ACC112 (cell line): ENCODE data around the gene UGT2B28.
"Not testable (repeated sequence)": the region's sequence is repeated elsewhere in the genome, so short reads cannot be mapped to it uniquely, and the experiment has no call there.

Experiments used
- H2AFZ ChIP-seq: fragments of 200-600 bp; sonication (generic); one replicate; pipeline ENCODE4 v1.6.0; 2017; ENCODE audit warnings: antibody characterized with exemption, low read length; ENCODE audit not compliant: unreplicated experiment
- H3K27ac ChIP-seq: fragments of 200-600 bp; sonication (generic); 2 replicates; pipeline ENCODE4 v1.5.1; 2014; ENCODE audit warnings: low read depth, mild to moderate bottlenecking, antibody characterized with exemption, low read length, moderate library complexity
- H3K27me3 ChIP-seq: fragments of 200-600 bp; sonication (generic); 2 replicates; pipeline ENCODE4 v1.6.1; 2014; ENCODE audit warnings: mild to moderate bottlenecking, antibody characterized with exemption, low read length, moderate library complexity, mixed read lengths; ENCODE audit not compliant: insufficient read depth
- H3K36me3 ChIP-seq: fragments of 200-600 bp; sonication (generic); 2 replicates; pipeline ENCODE4 v1.6.1; 2016; ENCODE audit warnings: mild to moderate bottlenecking, antibody characterized with exemption, low read length, moderate library complexity, mixed read lengths; ENCODE audit not compliant: insufficient read depth
- H3K4me1 ChIP-seq: fragments of 200-600 bp; sonication (generic); one replicate; pipeline ENCODE4 v1.6.1; 2016; ENCODE audit warnings: low read length, mixed read lengths; ENCODE audit not compliant: insufficient read depth, unreplicated experiment, control insufficient read depth
- H3K4me3 ChIP-seq: fragments of 200-600 bp; sonication (generic); 2 replicates; pipeline ENCODE4 v1.5.1; 2014; ENCODE audit warnings: mild to moderate bottlenecking, low read depth, low read length
- H3K79me2 ChIP-seq: fragments of 200-600 bp; sonication (generic); one replicate; pipeline ENCODE4 v1.6.0; 2016; ENCODE audit warnings: low read length; ENCODE audit not compliant: control insufficient read depth, unreplicated experiment, insufficient read depth

The UGT2B28 gene

GRCh38 chr4:69280081-69280480 is at the start of gene UGT2B28:
Gene UGT2B28 (plus strand): TSS chr4:69280475. CDS start chr4:69280501, 26 bp downstream.
- H3K27ac ChIP-seq, H3K79me2 ChIP-seq, H2AFZ ChIP-seq, H3K36me3 ChIP-seq, H3K4me1 ChIP-seq, H3K27me3 ChIP-seq, H3K4me3 ChIP-seq: not testable (repeated sequence)

- Histone ChIP-seq H3K36me3 (no peaks in the 10 kb centered on the region), H3K4me3 (no peak overlapping the region), H3K79me2 (no peaks in the 10 kb centered on the region)
Observed at GRCh38 chr4:69239092-69239491, 41.2 kb upstream of the UGT2B28 start.

GRCh38 chr4:69239557-69240168 is 40.6 kb upstream of the UGT2B28 start:
- Histone ChIP-seq H3K4me1 (no peaks in the 10 kb centered on the region), H3K4me3 (no peak overlapping the region), H3K36me3 (no peaks in the 10 kb centered on the region), H3K27ac (no peak overlapping the region), H2AFZ (no peak overlapping the region), H3K27me3 (no peaks in the 10 kb centered on the region), H3K79me2 (no peaks in the 10 kb centered on the region)

More at GRCh38 chr4:69239092-69239491, 41.2 kb upstream of the UGT2B28 start:
- Histone ChIP-seq H3K4me1 (no peaks in the 10 kb centered on the region), H3K27ac (no peak overlapping the region), H2AFZ (no peak overlapping the region), H3K27me3 (no peaks in the 10 kb centered on the region)

GRCh38 chr4:69240787-69241186 is 39.5 kb upstream of the UGT2B28 start:
- not testable (repeated sequence) for H3K36me3 ChIP-seq, H3K27me3 ChIP-seq, H2AFZ ChIP-seq, H3K27ac ChIP-seq, H3K4me1 ChIP-seq, H3K4me3 ChIP-seq, H3K79me2 ChIP-seq

- not testable (repeated sequence) for H3K4me1 ChIP-seq, H3K4me3 ChIP-seq, H3K79me2 ChIP-seq, H3K27ac ChIP-seq, H3K27me3 ChIP-seq, H2AFZ ChIP-seq, H3K36me3 ChIP-seq
Observed at GRCh38 chr4:69241746-69242145, 38.5 kb upstream of the UGT2B28 start.

- not testable (repeated sequence) for H3K79me2 ChIP-seq, H3K4me3 ChIP-seq, H3K27ac ChIP-seq, H2AFZ ChIP-seq, H3K36me3 ChIP-seq, H3K4me1 ChIP-seq, H3K27me3 ChIP-seq
Observed at GRCh38 chr4:69242562-69243240, 37.6 kb upstream of the UGT2B28 start.

- not testable (repeated sequence) for H3K4me1 ChIP-seq, H3K36me3 ChIP-seq, H3K79me2 ChIP-seq, H3K4me3 ChIP-seq, H2AFZ ChIP-seq, H3K27me3 ChIP-seq, H3K27ac ChIP-seq
Observed at GRCh38 chr4:69250884-69251283, 29.4 kb upstream of the UGT2B28 start.

GRCh38 chr4:69253147-69253772 is 27.0 kb upstream of the UGT2B28 start:
- H3K4me3 ChIP-seq, H3K4me1 ChIP-seq, H3K27ac ChIP-seq, H3K79me2 ChIP-seq, H3K27me3 ChIP-seq, H2AFZ ChIP-seq, H3K36me3 ChIP-seq: not testable (repeated sequence)

GRCh38 chr4:69268612-69269011 is 11.7 kb upstream of the UGT2B28 start:
- H3K79me2 ChIP-seq, H3K4me3 ChIP-seq, H3K27me3 ChIP-seq, H2AFZ ChIP-seq, H3K4me1 ChIP-seq, H3K36me3 ChIP-seq, H3K27ac ChIP-seq: not testable (repeated sequence)

- H3K4me3 ChIP-seq, H3K36me3 ChIP-seq, H3K27ac ChIP-seq, H3K79me2 ChIP-seq, H3K27me3 ChIP-seq, H3K4me1 ChIP-seq, H2AFZ ChIP-seq: not testable (repeated sequence)
Observed at GRCh38 chr4:69296356-69296755, 16.1 kb downstream of the UGT2B28 start.

GRCh38 chr4:69308426-69309033 is 28.3 kb downstream of the UGT2B28 start:
- not testable (repeated sequence) for H3K27ac ChIP-seq, H3K36me3 ChIP-seq, H3K4me1 ChIP-seq, H2AFZ ChIP-seq, H3K4me3 ChIP-seq, H3K27me3 ChIP-seq, H3K79me2 ChIP-seq
